Measurements from ENCODE around the gene GM2A.
"Not testable (repeated sequence)": the region's sequence is repeated elsewhere in the genome, so short reads cannot be mapped to it uniquely, and the experiment has no call there.

The GM2A gene

DNA sequence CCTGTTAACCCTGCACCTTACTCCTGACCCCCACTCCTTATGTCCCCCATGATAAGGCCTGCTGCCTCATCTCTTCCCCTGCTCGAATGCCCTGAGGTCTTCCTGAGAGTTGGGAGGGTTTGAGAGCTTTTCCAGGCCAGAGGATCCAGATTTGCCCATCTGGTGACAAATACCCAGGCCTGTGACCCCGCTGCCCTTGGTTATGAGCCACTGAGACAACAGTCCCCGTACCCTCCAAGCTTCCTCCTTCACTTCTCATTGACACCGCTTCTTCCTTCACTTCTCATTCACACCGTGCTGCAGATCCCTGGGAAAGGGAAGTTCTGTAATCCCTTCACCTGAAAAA is 593 bp downstream of the GM2A start:
- no peak for DNase-seq (ENCODE audit: low spot score)

GRCh38 chr5:151254556-151254955 is 1.6 kb downstream of the GM2A start:
- no peak for DNase-seq (ENCODE audit: low spot score)

DNA sequence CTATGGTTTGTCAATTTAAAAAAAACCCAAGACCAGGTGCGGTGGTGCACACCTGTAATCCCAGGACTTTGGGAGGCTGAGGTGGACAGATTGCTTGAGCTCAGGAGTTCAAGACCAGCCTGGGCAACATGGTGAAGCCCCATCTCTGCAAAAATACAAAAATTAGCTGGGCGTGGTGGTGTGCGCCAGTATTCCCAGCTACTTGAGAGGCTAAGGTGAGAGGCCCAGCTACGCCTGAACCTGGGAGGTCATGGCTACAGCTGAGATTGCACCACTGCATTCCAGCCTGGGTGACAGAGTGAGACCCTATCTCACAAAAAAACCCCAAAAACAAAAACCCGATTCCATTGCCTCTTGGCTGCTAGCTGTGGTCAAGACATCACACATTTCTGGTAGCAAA is 2.0 kb downstream of the GM2A start:
- DNase-seq (ENCODE audit: low spot score): not testable (repeated sequence)

DNA sequence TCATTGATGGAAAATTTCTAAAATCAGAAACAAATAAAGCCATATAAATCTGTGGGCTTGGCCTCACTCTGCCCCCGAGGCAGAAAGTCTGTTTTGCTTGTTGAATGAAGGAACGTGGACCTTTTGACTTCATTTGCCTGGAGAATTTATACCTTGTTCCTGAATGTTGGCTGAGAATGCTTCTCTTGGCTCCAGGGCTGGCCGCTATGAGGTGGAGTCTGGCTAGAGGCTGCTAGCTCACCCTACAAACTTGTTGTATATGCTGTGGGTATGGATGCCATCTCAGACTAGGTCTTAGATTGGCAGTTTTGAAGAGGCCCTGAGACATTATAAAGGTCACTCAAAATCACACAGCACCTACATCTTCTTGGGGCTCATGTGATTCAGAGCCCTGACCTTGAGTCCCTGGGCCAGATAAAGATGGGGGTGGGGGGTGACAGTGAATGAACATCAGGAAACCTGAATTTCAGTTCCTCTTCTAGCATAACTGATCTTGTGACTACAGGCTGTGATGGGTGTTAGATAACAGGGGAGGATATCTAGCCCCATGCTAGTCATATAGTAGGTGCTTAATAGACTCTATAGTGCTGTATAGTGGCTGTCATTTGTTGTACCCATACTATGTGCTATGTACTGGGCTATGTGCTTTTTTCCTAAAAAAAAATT is 2.8 kb downstream of the GM2A start:
- no peak for DNase-seq (ENCODE audit: low spot score)

DNA sequence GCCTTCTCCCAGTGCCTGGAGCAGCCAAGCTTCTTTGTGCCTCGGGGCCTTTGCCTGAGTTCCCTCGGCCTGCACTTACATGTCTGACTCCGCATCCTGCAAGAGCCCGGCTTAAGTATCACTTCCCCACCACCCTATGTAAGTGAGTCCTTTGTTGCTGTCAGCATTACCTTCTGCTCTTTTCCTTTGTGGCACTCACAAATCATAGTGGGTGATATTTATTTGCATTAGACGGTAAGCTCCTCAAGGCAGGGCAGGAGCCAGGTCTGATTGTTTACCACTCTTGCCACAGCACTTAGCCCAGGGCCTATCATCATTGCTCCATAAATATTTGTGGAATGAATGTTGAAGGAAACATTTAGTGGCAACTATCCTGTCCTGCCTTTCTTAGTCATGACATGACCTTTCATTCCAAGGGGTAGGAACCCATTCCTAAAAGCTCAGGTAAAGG is 4.8 kb downstream of the GM2A start:
- DNase-seq (ENCODE audit: low spot score): no peak

DNA sequence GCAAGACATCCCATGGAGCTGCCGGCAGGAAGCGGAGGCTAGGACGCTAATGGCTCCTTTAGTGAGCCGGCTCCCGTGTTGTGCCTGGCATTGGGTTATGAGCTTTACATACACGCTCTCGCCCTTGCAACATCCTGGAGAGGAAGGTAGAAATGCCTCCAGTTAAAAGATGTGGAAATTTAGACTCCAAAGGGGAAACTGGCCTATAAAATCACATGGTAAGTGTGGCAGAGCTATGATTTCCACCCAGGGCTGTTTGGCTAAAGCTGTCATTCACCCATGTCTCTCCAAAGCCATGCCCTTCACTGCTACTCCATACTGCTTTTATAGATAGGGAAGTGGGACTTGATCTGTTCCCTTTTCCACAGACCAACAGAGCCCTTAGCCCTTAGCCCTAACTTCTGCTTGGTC is 5.2 kb downstream of the GM2A start:
- no peak for DNase-seq (ENCODE audit: low spot score)

DNA sequence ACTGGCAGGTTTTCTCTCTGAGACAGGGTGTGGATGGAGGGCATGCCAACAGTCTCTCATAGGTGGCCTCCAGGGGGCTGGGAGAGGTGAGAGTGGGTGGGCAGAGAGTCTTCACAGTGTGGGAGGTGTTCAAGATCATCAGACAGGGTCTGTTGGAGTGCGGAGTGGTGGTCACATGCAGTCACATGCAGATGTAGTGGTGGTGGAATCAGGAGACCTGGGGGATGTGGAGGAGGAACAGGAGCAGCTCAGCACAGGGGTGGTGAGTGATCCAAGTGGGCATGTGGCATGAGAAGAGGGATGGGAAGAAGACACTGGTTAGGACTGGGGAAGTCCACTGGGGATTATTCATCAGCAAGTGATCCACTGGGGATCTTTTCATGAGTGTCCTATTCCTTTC is 5.8 kb downstream of the GM2A start:
- DNase-seq (ENCODE audit: low spot score): no peak

- DNase-seq (ENCODE audit: low spot score): no peak
These were observed 6.9 kb downstream of the GM2A start for GRCh38 chr5:151259931-151260330.

- DNase-seq (ENCODE audit: low spot score): no peak
These were observed 9.5 kb downstream of the GM2A start for GRCh38 chr5:151262532-151262931.

DNA sequence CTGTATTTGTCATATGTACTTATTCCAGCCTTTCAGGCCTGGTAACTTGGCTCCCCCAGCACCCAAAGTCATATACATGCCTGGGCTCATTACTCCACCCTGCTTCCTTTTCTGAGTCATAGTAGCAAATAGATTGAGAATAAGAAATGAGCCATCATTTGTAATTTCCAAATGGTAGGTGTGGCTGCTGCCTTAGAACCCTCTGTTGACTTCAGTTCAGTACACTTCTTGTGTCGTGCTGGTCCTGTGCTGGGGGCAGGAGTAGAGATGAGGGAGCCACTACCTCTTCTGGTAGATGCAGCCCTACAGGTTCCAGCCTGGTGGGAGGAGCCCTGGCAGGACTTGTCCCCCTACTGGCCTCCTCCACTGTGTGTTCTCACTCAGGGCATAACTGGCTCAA is 11.1 kb downstream of the GM2A start:
- DNase-seq (ENCODE audit: low spot score): no peak

- no peak for DNase-seq (ENCODE audit: low spot score)
These were observed 14.7 kb downstream of the GM2A start for GRCh38 chr5:151267491-151268260.

GRCh38 chr5:151270599-151270998 is 17.6 kb downstream of the GM2A start:
- no peak for DNase-seq (ENCODE audit: low spot score)

DNA sequence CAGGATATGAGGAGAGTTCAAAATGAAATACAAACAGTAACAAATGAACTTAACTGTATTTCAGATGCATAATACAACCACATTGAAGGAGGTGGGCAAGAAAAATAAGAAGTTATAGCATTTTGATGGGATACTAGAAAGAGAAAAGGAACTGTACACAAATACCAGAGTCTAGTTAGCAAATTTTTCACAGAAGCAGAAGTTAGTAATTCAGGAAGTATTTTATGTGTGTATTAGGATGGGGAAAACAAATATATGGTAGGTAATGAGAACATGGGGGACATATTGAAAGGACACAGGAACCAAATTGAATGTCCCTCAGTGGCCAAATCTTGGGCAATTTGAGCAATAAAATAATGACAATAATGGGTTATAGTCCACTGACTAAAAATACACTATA is 18.4 kb downstream of the GM2A start:
- DNase-seq (ENCODE audit: low spot score): no peak

GRCh38 chr5:151274666-151275065 is 21.7 kb downstream of the GM2A start:
- DNase-seq (ENCODE audit: low spot score): no peak

DNA sequence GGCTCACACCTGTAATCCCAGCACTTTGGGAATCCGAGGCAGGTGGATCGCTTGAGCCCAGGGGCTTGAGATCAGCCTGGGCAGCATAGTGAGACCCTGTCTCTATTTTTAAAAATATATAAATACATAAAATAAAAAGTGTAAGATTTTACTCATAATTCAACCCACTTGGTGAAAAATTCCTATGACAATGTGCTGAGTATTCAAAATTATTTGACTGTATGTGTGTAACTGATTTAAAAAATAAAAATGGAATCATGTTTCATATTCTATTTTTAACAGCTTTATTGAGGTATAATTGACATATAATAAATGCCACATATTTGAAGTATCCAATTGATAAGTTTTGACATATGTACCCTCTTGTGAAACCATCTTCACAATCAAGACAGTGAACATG is 22.8 kb downstream of the GM2A start:
- DNase-seq (ENCODE audit: low spot score): no peak

DNA sequence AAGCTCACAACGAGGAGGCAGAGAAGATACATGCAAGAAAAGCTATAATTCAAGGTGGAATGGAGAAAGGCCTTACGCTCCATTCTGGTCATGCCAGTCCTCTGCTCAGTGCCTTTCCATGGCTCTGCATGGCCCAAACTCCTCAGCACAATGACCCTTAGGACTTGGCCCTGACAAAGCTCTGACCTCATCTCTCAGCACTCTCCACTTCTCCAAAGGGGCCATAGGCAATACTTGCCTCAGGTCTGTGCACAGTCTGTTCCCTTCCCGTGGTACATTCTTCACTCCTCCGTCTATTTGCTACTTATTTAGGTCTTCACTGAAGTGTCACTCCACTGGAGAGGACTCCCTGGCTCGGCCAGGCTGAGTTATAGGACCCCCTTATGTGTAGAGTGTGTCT is 25.9 kb downstream of the GM2A start:
- DNase-seq (ENCODE audit: low spot score): no peak

DNA sequence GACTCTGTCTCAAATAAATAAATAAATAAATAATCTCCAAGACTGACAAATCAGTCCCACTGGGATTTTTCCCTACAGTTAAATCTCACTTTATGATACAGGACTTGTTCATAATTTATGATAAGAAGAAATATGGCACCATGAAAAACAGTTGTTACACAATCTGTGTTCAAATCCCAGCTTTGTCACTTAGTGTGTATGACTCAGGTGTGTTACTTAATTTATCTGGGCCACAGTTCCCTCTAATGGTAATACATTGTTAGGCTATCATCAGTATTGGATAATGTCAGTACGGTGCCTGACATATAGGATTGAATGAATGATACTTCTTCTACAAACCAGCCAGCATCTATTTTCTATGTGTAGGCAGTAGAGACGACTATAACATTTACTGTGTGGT is 27.5 kb downstream of the GM2A start:
- no peak for DNase-seq (ENCODE audit: low spot score)

- no peak for DNase-seq (ENCODE audit: low spot score)
These were observed 28.1 kb downstream of the GM2A start for GRCh38 chr5:151281001-151281639.

DNA sequence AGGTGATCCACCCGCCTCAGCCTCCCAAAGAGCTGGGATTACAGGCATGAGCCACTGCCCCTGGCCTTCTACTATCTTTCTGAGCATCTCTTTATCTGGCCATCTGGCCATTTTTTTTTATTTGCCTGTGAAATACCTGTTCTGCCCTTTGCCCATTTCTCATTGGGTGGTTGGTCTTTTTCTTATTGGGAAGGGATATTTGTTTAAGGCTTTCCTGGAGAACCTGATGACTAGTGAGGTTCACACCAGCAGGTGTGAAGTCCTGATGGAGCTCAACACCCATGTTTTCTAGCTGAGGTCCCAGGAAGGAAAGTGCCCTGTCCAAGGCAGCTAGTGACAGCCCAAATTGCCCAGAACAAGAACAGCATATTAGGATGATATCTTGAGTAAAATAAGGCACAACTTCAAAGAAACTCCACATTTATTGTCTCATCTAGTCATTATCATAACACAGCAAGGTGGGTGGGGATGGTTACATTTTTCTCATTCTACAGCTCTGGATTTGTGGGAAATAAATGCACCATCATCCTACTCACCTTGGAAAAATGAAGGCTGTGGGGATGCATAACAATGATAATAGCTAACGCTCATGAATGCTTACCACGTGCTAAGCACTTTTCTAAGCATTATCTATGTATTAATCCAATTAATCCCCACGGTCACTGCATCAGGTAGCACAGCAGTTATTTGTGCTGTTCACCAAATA is 30.3 kb downstream of the GM2A start:
- DNase-seq (ENCODE audit: low spot score): no peak

- no peak for DNase-seq (ENCODE audit: low spot score)
These were observed 31.5 kb downstream of the GM2A start for GRCh38 chr5:151284392-151284967.

GRCh38 chr5:151285683-151286082 is 32.7 kb downstream of the GM2A start:
- no peak for DNase-seq (ENCODE audit: low spot score)

DNA sequence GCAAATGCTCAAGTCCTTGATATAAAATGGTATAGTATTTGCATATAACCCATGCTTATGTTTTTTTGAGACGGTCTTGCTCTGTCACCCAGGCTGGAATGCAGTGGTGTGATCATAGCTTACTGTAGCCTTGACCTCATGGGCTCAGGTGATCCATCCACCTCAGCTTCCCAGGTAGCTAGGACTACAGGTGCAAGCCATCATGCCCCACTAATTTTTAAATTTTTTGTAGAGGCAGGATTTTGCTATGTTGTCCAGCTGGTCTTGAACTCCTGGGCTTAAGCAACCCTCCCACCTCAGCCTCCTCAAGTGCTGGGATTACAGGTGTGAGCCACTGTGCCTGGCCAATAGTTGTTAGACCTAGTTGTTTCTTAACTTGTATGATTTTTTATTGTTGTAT is 33.3 kb downstream of the GM2A start:
- no peak for DNase-seq (ENCODE audit: low spot score)

Measured in putamen (tissue), 1 donor.